ENCODE data around the gene MYO3B. TPM values are rescaled to one million over a fixed set of nuclear protein-coding genes. Genes with fewer than 3 reads are reported as not detected.

MYO3B gene
- total and polyA plus RNA-seq, 2 donors (not counting 1 experiment from before 2014, with no cell fraction given), result not detected

DNA sequence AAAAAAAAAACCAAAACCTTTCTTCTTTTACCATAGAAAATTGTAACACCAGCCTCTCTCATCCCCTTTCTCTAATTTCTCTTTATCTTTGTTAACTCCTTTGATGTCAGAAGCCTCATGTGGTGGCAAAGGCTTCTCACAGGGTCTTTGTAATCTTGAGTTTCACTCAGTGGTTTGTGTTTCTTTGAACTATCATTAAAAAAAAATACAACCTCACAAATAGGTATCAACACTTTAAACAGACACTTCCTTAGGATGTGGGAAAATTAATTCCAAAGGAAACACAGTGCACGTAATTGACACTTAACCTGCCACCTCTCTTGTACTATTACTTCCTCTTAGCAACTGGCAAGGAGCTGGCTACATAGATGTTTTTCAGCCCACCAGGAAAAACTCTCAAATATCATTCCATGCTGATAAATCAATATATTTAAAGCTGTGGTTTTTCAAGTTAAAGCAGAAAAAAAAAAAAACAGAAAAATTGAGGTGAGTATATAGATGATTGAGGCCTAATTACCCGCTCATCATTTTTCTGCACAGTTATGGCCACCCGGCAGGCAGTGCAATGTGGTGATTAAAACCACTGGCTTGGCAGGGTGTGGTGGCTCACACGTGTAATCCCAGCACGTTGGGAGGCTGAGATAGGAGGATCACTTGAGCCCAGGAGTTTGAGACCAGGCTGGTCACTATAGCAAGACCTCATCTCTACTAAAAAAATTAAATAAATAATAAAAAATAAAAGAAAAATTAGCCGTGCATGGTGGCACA, 193.5 kb downstream of the MYO3B start:
- Histone ChIP-seq H4K20me1 (ENCODE audit: control insufficient read depth, insufficient read depth, low read length, poor library complexity, severe bottlenecking) (no peaks in the 10 kb centered on the region), H3K9ac (ENCODE audit: low read length) (no peak overlapping the region), H3K27me3 (replicated peaks in 1 of 4; ENCODE audit: control extremely low read depth in 1 of 4, control insufficient read depth in 3 of 4, insufficient read depth in 4 of 4, low read length in 3 of 4) (peaks cover 0 to 15% (median 2%) of the 10 kb centered on the region in 4 experiments), H3K4me3 (ENCODE audit: control extremely low read depth in 1 of 5, extremely low read depth in 1 of 5, insufficient read depth in 1 of 5, low read depth in 2 of 5, low read length in 4 of 5) (no peak overlapping the region), H3K36me3 (replicated peaks in 1 of 2; ENCODE audit: control extremely low read depth in 1 of 2, control insufficient read depth in 1 of 2, extremely low read depth in 1 of 2, insufficient read depth in 2 of 2, low read length in 1 of 2) (no peaks in the 10 kb centered on the region), H3K4me1 (ENCODE audit: control insufficient read depth in 2 of 2, insufficient read depth in 2 of 2, low read length in 2 of 2) (peaks cover 0 to 3% of the 10 kb centered on the region in 2 donors), H2AFZ (ENCODE audit: insufficient read depth, low read depth, low read length, poor library complexity, severe bottlenecking) (no peak overlapping the region), H3K79me2 (ENCODE audit: control insufficient read depth, insufficient read depth, low read length) (no peaks in the 10 kb centered on the region), H3K27ac (ENCODE audit: low read length in 2 of 2) (no peak overlapping the region), H3K4me2 (replicated peaks; ENCODE audit: low read depth, low read length, poor library complexity, severe bottlenecking) (no peak overlapping the region), H3K9me3 (ENCODE audit: control extremely low read depth in 1 of 3, control insufficient read depth in 2 of 3, insufficient read depth in 1 of 3, low read length in 2 of 3) (no peaks in the 10 kb centered on the region)
- intact Hi-C loops (cut with micrococcal nuclease), result no loop called here
- ChIA-PET POLR2A (no interaction called here), CTCF (interaction anchor here (1.0 kb wide), 1 partner anchor 11 kb away, joined by 3 read pairs; no protein-coding TSS in a partner anchor)
- no peak for ATAC-seq (ENCODE audit: low read depth)
- peaks cover 2% of the 10 kb centered on the region for H3K4me1 Mint-ChIP-seq
- H3K27ac Mint-ChIP-seq, result no peak overlapping the region
- peaks cover 46% of the 10 kb centered on the region for H3K27me3 Mint-ChIP-seq
- DNase-seq, result no peak
- no CpG with 5 or more reads among the region's 6 CpGs for WGBS (ENCODE audit: insufficient coverage)
- no peak overlapping the region for H3K4me3 Mint-ChIP-seq
- TF ChIP-seq EZH2 (IDR thresholded peaks at IDR 0.05; ENCODE audit: borderline replicate concordance, insufficient read depth, low read depth, low read length, poor library complexity, severe bottlenecking), result no peak
- no peak for TF ChIP-seq CTCF (IDR thresholded peaks at IDR 0.05)
- no peaks in the 10 kb centered on the region for H3K9me3 Mint-ChIP-seq (ENCODE audit: insufficient read depth)

DNA sequence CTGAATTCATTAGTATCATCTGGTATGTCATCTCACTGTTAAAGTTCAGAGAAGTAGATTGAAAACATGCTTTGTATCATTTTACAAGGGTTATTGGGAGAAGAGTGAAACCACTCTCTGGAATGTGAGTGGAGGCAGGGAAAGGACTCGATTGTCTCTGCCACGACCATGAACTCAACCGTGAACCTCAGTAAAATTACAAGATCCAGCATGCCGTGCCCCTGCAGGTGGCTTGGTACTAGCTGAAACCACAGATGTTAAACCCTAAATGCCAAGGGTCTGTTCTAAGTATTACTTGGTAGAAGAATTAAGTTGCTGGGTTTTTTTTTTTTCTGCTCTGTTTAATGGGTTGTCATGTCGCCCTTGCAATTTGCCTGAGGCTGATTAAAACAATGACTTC, 197.2 kb downstream of the MYO3B start:
- Histone ChIP-seq H3K9ac (ENCODE audit: low read length) (no peak overlapping the region), H3K27ac (ENCODE audit: low read length in 2 of 2) (no peak overlapping the region), H3K27me3 (replicated peaks in 1 of 4; ENCODE audit: control extremely low read depth in 1 of 4, control insufficient read depth in 3 of 4, insufficient read depth in 4 of 4, low read length in 3 of 4) (peaks cover 0 to 4% (median 0%) of the 10 kb centered on the region in 4 experiments), H3K4me3 (ENCODE audit: control extremely low read depth in 1 of 5, extremely low read depth in 1 of 5, insufficient read depth in 1 of 5, low read depth in 2 of 5, low read length in 4 of 5) (no peak overlapping the region), H4K20me1 (ENCODE audit: control insufficient read depth, insufficient read depth, low read length, poor library complexity, severe bottlenecking) (no peaks in the 10 kb centered on the region), H3K4me2 (replicated peaks; ENCODE audit: low read depth, low read length, poor library complexity, severe bottlenecking) (no peak overlapping the region), H3K4me1 (ENCODE audit: control insufficient read depth in 2 of 2, insufficient read depth in 2 of 2, low read length in 2 of 2) (peaks cover 0 to 2% of the 10 kb centered on the region in 2 donors), H3K9me3 (ENCODE audit: control extremely low read depth in 1 of 3, control insufficient read depth in 2 of 3, insufficient read depth in 1 of 3, low read length in 2 of 3) (no peaks in the 10 kb centered on the region), H2AFZ (ENCODE audit: insufficient read depth, low read depth, low read length, poor library complexity, severe bottlenecking) (no peak overlapping the region), H3K36me3 (replicated peaks in 1 of 2; ENCODE audit: control extremely low read depth in 1 of 2, control insufficient read depth in 1 of 2, extremely low read depth in 1 of 2, insufficient read depth in 2 of 2, low read length in 1 of 2) (no peaks in the 10 kb centered on the region), H3K79me2 (ENCODE audit: control insufficient read depth, insufficient read depth, low read length) (no peaks in the 10 kb centered on the region)
- DNase-seq (no peak), ATAC-seq (ENCODE audit: low read depth) (no peak)
- Mint-ChIP-seq H3K4me3 (no peak overlapping the region), H3K9me3 (ENCODE audit: insufficient read depth) (no peaks in the 10 kb centered on the region), H3K4me1 (peaks cover 2% of the 10 kb centered on the region), H3K27ac (no peak overlapping the region), H3K27me3 (peaks cover 36% of the 10 kb centered on the region)
- POLR2A ChIA-PET, result no interaction called here
- 80% methylated on average over 1 of the region's 5 CpGs for WGBS (ENCODE audit: insufficient coverage)
- intact Hi-C loops (cut with micrococcal nuclease), result no loop called here
- no peak for TF ChIP-seq CTCF (IDR thresholded peaks at IDR 0.05)
- no peak for TF ChIP-seq EZH2 (IDR thresholded peaks at IDR 0.05; ENCODE audit: borderline replicate concordance, insufficient read depth, low read depth, low read length, poor library complexity, severe bottlenecking)
- CTCF ChIA-PET, result no interaction called here

All from B cell (primary cell).